HCT116 (cell line): ENCODE data around the gene GALNT17. TPM values are rescaled to one million over a fixed set of nuclear protein-coding genes. Genes with fewer than 3 reads are reported as not detected.

Experiments used
- ATAC-seq: fragments of 200-7000 bp; cut with Tn5 transposase; 2 replicates; pipeline ENCODE4 v1.9.1; 2020; ENCODE audit warnings: mild to moderate bottlenecking, moderate library complexity
- BruUV-seq: library from RNA; stranded (reverse); fragments of 400-500 nt; replicated peaks from 2 replicates; lab custom pipeline; 2021; lab: Mats Ljungman, UMichigan
- CTCF ChIA-PET: fragments of 300-600 bp; sonication (Branson Sonifier 250); formaldehyde crosslinking; loops from one replicate; lab custom pipeline; 2021; ENCODE audit warnings: antibody characterized with exemption; lab: Charles Lee
- POLR2A ChIA-PET: fragments of 300-600, 350-600 bp; sonication (Branson Sonifier 250); formaldehyde crosslinking; loops from one replicate; lab custom pipeline; 2021; ENCODE audit warnings: antibody characterized with exemption; lab: Charles Lee
- RAD21 ChIA-PET, 2 experiments: fragments of 300-600 bp; sonication (Branson Sonifier 250); formaldehyde crosslinking; loops; one replicate each; lab custom pipeline; 2023; ENCODE audit warnings: low total read pairs in 2 of 2; ENCODE audit not compliant: uncharacterized antibody in 2 of 2, unreplicated experiment in 2 of 2, low non-redundant PET in 1 of 2; lab: Charles Lee
- DNase-seq: peaks from one replicate; pipeline ENCODE4 v3.0.0-alpha.2; 2010; ENCODE audit warnings: low read depth, low spot score
- H2AFZ ChIP-seq: fragments of 200-600 bp; shearing (Covaris generic), sonication (generic); 2 replicates; pipeline ENCODE4 v1.6.1; 2017; ENCODE audit warnings: low read depth, mixed run types, mixed read lengths, antibody characterized with exemption, low read length; ENCODE audit not compliant: poor library complexity, severe bottlenecking
- H3K27ac ChIP-seq: 2 replicates; pipeline ENCODE4 v1.5.1; 2012; ENCODE audit warnings: low read depth, low read length
- H3K27me3 ChIP-seq: fragments of 200-600 bp; sonication (generic); 2 replicates; pipeline ENCODE4 v1.6.1; 2016; ENCODE audit warnings: mixed run types, low read length, mixed read lengths; ENCODE audit not compliant: insufficient read depth
- H3K36me3 ChIP-seq, 2 experiments: fragments of 200-500 bp in 1 of 2; fragments of 200-600 bp in 1 of 2; sonication (Bioruptor generic) in 1 of 2; sonication (generic) in 1 of 2; 2 replicates each; pipeline versions ENCODE4 v1.5.1 to v1.6.1; 2014 to 2016; ENCODE audit warnings: low read length in 2 of 2, inconsistent platforms in 1 of 2, mixed read lengths in 1 of 2, mixed run types in 1 of 2; ENCODE audit not compliant: insufficient read depth in 2 of 2, control insufficient read depth in 1 of 2
- H3K4me1 ChIP-seq, 2 experiments: fragments of 200-600 bp in 1 of 2; sonication (generic) in 1 of 2; 2 replicates each; pipeline versions ENCODE4 v1.5.1 to v1.6.1; 2012 to 2017; ENCODE audit warnings: low read length in 2 of 2, inconsistent platforms in 1 of 2, mild to moderate bottlenecking in 1 of 2, mixed read lengths in 1 of 2, mixed run types in 1 of 2, moderate library complexity in 1 of 2; ENCODE audit not compliant: insufficient read depth in 2 of 2, control insufficient read depth in 1 of 2
- H3K4me2 ChIP-seq: fragments of 200-600 bp; sonication (generic); 2 replicates; pipeline ENCODE4 v1.6.1; 2017; ENCODE audit warnings: mixed run types, low read length, mixed read lengths
- H3K4me3 ChIP-seq, 2 experiments: fragments of 200-600 bp in 1 of 2; sonication (generic) in 1 of 2; replicated peaks in 1 of 2; 2 replicates each; pipeline ENCODE4 v1.5.1; 2011 to 2016; ENCODE audit warnings: low read length in 2 of 2, control low read depth in 1 of 2, low read depth in 1 of 2, mild to moderate bottlenecking in 1 of 2, mixed read lengths in 1 of 2, mixed run types in 1 of 2
- H3K79me2 ChIP-seq: fragments of 200-600 bp; sonication (generic); 2 replicates; pipeline ENCODE4 v1.6.1; 2017; ENCODE audit warnings: mild to moderate bottlenecking, mixed run types, low read length, moderate library complexity, mixed read lengths; ENCODE audit not compliant: insufficient read depth
- H3K9ac ChIP-seq: fragments of 200-600 bp; sonication (generic); 2 replicates; pipeline ENCODE4 v1.6.1; 2016; ENCODE audit warnings: low read length, mixed read lengths
- H3K9me2 ChIP-seq: fragments of 200-600 bp; sonication (generic), shearing (Covaris generic); 2 replicates; pipeline ENCODE4 v1.6.1; 2017; ENCODE audit warnings: mixed run types, mild to moderate bottlenecking, moderate library complexity; ENCODE audit not compliant: insufficient read depth
- H3K9me3 ChIP-seq, 2 experiments: fragments of 200-500 bp in 1 of 2; fragments of 200-600 bp in 1 of 2; sonication (Bioruptor generic) in 1 of 2; sonication (generic) in 1 of 2; 2 replicates each; pipeline ENCODE4 v1.6.1; 2014 to 2017; ENCODE audit warnings: low read length in 2 of 2, mixed read lengths in 2 of 2, inconsistent platforms in 1 of 2, low read depth in 1 of 2, mild to moderate bottlenecking in 1 of 2, mixed run types in 1 of 2, moderate library complexity in 1 of 2; ENCODE audit not compliant: control insufficient read depth in 1 of 2, insufficient read depth in 1 of 2
- H4K20me1 ChIP-seq: fragments of 200-600 bp; sonication (generic), shearing (Covaris generic); 2 replicates; pipeline ENCODE4 v1.6.1; 2017; ENCODE audit warnings: mixed run types, mild to moderate bottlenecking, moderate library complexity; ENCODE audit not compliant: insufficient read depth
- CEBPB ChIP-seq: IDR thresholded peaks from 2 replicates; pipeline ENCODE4 v1.6.1; 2012; ENCODE audit warnings: low read depth
- EGR1 ChIP-seq: IDR thresholded peaks from 2 replicates; pipeline ENCODE4 v1.6.1; 2012; ENCODE audit warnings: low read depth
- ELF1 ChIP-seq: IDR thresholded peaks from 2 replicates; pipeline ENCODE4 v1.6.1; 2012; ENCODE audit warnings: low read depth, borderline replicate concordance
- EZH2 ChIP-seq: fragments of 200-600 bp; sonication (generic); IDR thresholded peaks from 2 replicates; pipeline ENCODE4 v1.6.1; 2017; ENCODE audit warnings: antibody characterized with exemption, mixed run types
- JUND ChIP-seq: IDR thresholded peaks from 2 replicates; pipeline ENCODE4 v1.6.1; 2012
- POLR2A ChIP-seq: IDR thresholded peaks from 2 replicates; pipeline ENCODE4 v1.7.0; 2011; ENCODE audit warnings: borderline replicate concordance; ENCODE audit not compliant: insufficient read depth, insufficient read length; ENCODE audit errors: extremely low read depth
- POLR2AphosphoS5 ChIP-seq: IDR thresholded peaks from 2 replicates; pipeline ENCODE4 v1.6.1; 2011; ENCODE audit warnings: mild to moderate bottlenecking, low read depth, low read length, moderate library complexity
- SIN3A ChIP-seq: IDR thresholded peaks from 2 replicates; pipeline ENCODE4 v1.6.1; 2012; ENCODE audit warnings: low read depth
- SRF ChIP-seq: IDR thresholded peaks from 2 replicates; pipeline ENCODE4 v1.6.1; 2012; ENCODE audit warnings: low read depth
- TCF7L2 ChIP-seq: IDR thresholded peaks from 2 replicates; pipeline ENCODE4 v1.7.0; 2011; ENCODE audit warnings: borderline replicate concordance, inconsistent platforms; ENCODE audit not compliant: insufficient read depth, insufficient read length; ENCODE audit errors: extremely low read depth
- YY1 ChIP-seq: IDR thresholded peaks from 2 replicates; pipeline ENCODE4 v1.6.1; 2011; ENCODE audit warnings: low read length, low read depth, moderate library complexity, mild to moderate bottlenecking; ENCODE audit not compliant: insufficient replicate concordance; ENCODE audit errors: extremely low read depth
- ZBTB33 ChIP-seq: IDR thresholded peaks from 2 replicates; pipeline ENCODE4 v1.6.1; 2011; ENCODE audit warnings: mild to moderate bottlenecking, low read length, moderate library complexity; ENCODE audit not compliant: insufficient replicate concordance; ENCODE audit errors: extremely low read depth
- ZFX ChIP-seq: fragments of 450-650 bp; IDR thresholded peaks from 2 replicates; pipeline ENCODE4 v1.6.1; 2017
- intact Hi-C: fragments of 100-400 bp; cut with micrococcal nuclease; formaldehyde crosslinking; loops from 2 replicates; pipeline ENCODE4 v1.10.0; 2022
- total RNA-seq: library from RNA; stranded (reverse); gene quantifications from one replicate; pipeline ENCODE4 v1.2.1, GENCODE V29; 2021; ENCODE audit not compliant: unreplicated experiment
- TF ChIP-seq, protein P1 (sequence below): IDR thresholded peaks from 2 replicates; pipeline ENCODE4 v1.6.1; 2012

GALNT17 gene
- total RNA-seq, 1 experiment from 2014 or later, result not detected

DNA sequence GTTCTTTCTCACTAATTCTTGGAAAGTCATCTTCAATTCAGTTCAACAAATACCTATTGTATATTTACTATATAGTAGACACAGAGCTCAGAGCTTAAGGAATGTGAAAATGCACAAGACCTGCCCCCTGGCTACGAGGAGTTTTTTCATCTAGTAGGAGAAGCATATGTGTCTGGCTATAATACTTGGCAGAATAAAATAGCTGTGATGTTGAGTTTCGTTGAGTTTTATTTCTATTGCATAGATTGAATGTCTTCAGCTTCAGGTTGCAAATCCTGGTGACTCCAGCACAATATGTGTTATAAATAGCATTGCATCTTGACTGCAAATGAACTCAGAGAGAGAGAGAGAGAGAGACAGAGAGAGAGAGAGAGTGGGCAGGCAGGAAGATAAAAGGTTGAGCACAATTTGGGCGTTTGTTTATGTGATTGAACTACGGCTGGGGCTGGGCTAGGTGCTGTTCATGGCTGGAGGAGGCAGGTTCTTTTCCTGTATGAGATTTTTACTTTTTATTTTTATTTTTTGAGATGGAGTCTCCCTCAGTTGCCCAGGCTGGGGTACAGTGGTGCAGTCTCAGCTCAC, 229.6 kb downstream of the GALNT17 start:
- H3K79me2 ChIP-seq, result no peaks in the 10 kb centered on the region
- H3K9me3 ChIP-seq, result peaks cover 0 to 9% of the 10 kb centered on the region in 2 experiments; a peak in 1 of 4 replicates
- H2AFZ ChIP-seq, result no peak overlapping the region
- H3K4me2 ChIP-seq, result no peak overlapping the region
- no peak overlapping the region for H3K9ac ChIP-seq
- no peaks in the 10 kb centered on the region for H3K9me2 ChIP-seq
- H3K27me3 ChIP-seq, result no peaks in the 10 kb centered on the region
- RAD21 ChIA-PET, result no interaction called here
- no peak overlapping the region for H3K4me3 ChIP-seq
- CTCF ChIA-PET, result no interaction called here
- H3K27ac ChIP-seq, result no peak overlapping the region
- POLR2A ChIA-PET, result no interaction called here
- BruUV-seq, result no TSS peak
- ATAC-seq (no peak), DNase-seq (no peak)
- intact Hi-C loops, result no loop called here
- TF ChIP-seq ZBTB33, result no peak
- no peak for TF ChIP-seq POLR2A
- TF ChIP-seq POLR2AphosphoS5, result no peak
- no peak for TF ChIP-seq ELF1
- TF ChIP-seq, all 23 proteins: peak for 0
- Histone ChIP-seq H3K4me1 (no peaks in the 10 kb centered on the region), H3K36me3 (no peaks in the 10 kb centered on the region), H4K20me1 (no peaks in the 10 kb centered on the region)

DNA sequence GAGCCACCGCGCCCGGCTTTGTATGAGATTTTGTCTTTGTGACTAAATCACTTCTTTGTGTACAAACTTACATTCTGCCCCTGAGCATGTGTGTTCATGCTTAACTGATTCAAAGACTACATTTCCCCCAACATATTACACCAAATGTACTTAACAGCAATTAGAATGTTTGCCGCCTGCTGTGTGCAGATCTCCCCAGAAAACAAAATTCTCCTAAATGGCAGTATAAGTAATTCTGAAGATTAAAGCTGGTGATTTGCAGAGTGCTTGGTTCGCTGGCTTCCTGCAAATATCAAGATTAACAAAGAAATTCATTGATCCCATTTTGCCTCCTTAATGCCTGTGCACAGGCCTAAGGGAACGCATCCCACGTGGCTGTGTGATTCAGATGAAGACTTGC, 230.3 kb downstream of the GALNT17 start:
- Histone ChIP-seq H3K36me3 (no peaks in the 10 kb centered on the region), H4K20me1 (no peaks in the 10 kb centered on the region), H3K27ac (no peak overlapping the region), H2AFZ (no peak overlapping the region), H3K9me2 (no peaks in the 10 kb centered on the region), H3K4me2 (no peak overlapping the region), H3K4me1 (no peaks in the 10 kb centered on the region), H3K4me3 (no peak overlapping the region), H3K9ac (no peak overlapping the region), H3K9me3 (peaks cover 3 to 13% of the 10 kb centered on the region in 2 experiments; a peak in 2 of 4 replicates), H3K79me2 (no peaks in the 10 kb centered on the region), H3K27me3 (no peaks in the 10 kb centered on the region)
- DNase-seq (no peak), ATAC-seq (no peak)
- BruUV-seq, result no TSS peak
- ChIA-PET RAD21 (no interaction called here), POLR2A (no interaction called here), CTCF (no interaction called here)
- intact Hi-C loops, result no loop called here
- no peak for TF ChIP-seq TCF7L2
- no peak for TF ChIP-seq CEBPB
- no peak for TF ChIP-seq YY1
- TF ChIP-seq ZFX, result no peak
- TF ChIP-seq, protein P1, sequence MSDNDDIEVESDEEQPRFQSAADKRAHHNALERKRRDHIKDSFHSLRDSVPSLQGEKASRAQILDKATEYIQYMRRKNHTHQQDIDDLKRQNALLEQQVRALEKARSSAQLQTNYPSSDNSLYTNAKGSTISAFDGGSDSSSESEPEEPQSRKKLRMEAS, result no peak
- TF ChIP-seq JUND, result no peak
- no peak for TF ChIP-seq EGR1
- no peak for TF ChIP-seq ZBTB33
- no peak for TF ChIP-seq POLR2AphosphoS5
- TF ChIP-seq EZH2, result no peak
- no peak for TF ChIP-seq SIN3A
- TF ChIP-seq SRF, result no peak
